Left hindlimb (tissue), 1 donor: ENCODE measurements around the gene TINAGL1.
"Not testable (repeated sequence)": the region's sequence is repeated elsewhere in the genome, so short reads cannot be mapped to it uniquely, and the experiment has no call there.

Experiments
- DNase-seq: peaks from one replicate; pipeline ENCODE4 v3.0.0-alpha.2; 2018

TINAGL1 gene

GRCh38 chr1:31584869-31585735 is 8.8 kb downstream of the TINAGL1 start:
- no peak for DNase-seq

GRCh38 chr1:31585736-31586365 is 9.5 kb downstream of the TINAGL1 start:
- DNase-seq = no peak

- no peak for DNase-seq
Measured at GRCh38 chr1:31586376-31587327, 10.3 kb downstream of the TINAGL1 start.

GRCh38 chr1:31587328-31587699 is 11.0 kb downstream of the TINAGL1 start:
- not testable (repeated sequence) for DNase-seq

- DNase-seq = no peak
Measured at GRCh38 chr1:31587720-31588423, 11.6 kb downstream of the TINAGL1 start.

- no peak for DNase-seq
Measured at GRCh38 chr1:31588751-31589515, 12.6 kb downstream of the TINAGL1 start.

GRCh38 chr1:31591425-31592093 is 15.2 kb downstream of the TINAGL1 start:
- DNase-seq = no peak

- DNase-seq = no peak
Measured at GRCh38 chr1:31592132-31592531, 15.8 kb downstream of the TINAGL1 start.

GRCh38 chr1:31593136-31593665 is 16.9 kb downstream of the TINAGL1 start:
- no peak for DNase-seq

- DNase-seq = peak; percentile 74
Measured at GRCh38 chr1:31593770-31594632, 17.7 kb downstream of the TINAGL1 start.

- DNase-seq = no peak
Measured at GRCh38 chr1:31595836-31596736, 19.8 kb downstream of the TINAGL1 start.

GRCh38 chr1:31596737-31597097 is 20.4 kb downstream of the TINAGL1 start:
- DNase-seq = no peak

GRCh38 chr1:31598980-31599379 is 22.7 kb downstream of the TINAGL1 start:
- no peak for DNase-seq

GRCh38 chr1:31600641-31601040 is 24.3 kb downstream of the TINAGL1 start:
- no peak for DNase-seq

- DNase-seq = no peak
Measured at GRCh38 chr1:31602081-31602480, 25.8 kb downstream of the TINAGL1 start.

GRCh38 chr1:31605908-31606427 is 29.7 kb downstream of the TINAGL1 start:
- DNase-seq = no peak

- DNase-seq = no peak
Measured at GRCh38 chr1:31607360-31607759, 31.0 kb downstream of the TINAGL1 start.

GRCh38 chr1:31609514-31610118 is 33.3 kb downstream of the TINAGL1 start:
- no peak for DNase-seq
